Panc1 (cell line): ENCODE data around the gene ARMC12.

Source experiments
- POLR2AphosphoS5 ChIP-seq: IDR thresholded peaks from 2 replicates; pipeline ENCODE4 v1.6.1; 2012; ENCODE audit warnings: mild to moderate bottlenecking, low read depth, low read length, moderate library complexity
- SIN3A ChIP-seq: IDR thresholded peaks from 2 replicates; pipeline ENCODE4 v1.6.1; 2012; ENCODE audit warnings: low read depth, mild to moderate bottlenecking, low read length, moderate library complexity, borderline replicate concordance; ENCODE audit not compliant: insufficient read depth
- TF ChIP-seq, protein P1 (sequence below): fragments of 450-650 bp; IDR thresholded peaks from 2 replicates; pipeline ENCODE4 v1.5.1; 2017; ENCODE audit warnings: mild to moderate bottlenecking
- TF ChIP-seq, protein P2 (sequence below), 2 experiments: IDR thresholded peaks; 2 replicates each; pipeline ENCODE4 v1.6.1; 2011 to 2012; ENCODE audit warnings: low read depth in 2 of 2, control low read depth in 1 of 2, low read length in 1 of 2, mild to moderate bottlenecking in 1 of 2, moderate library complexity in 1 of 2; ENCODE audit not compliant: insufficient read depth in 1 of 2

DNA sequence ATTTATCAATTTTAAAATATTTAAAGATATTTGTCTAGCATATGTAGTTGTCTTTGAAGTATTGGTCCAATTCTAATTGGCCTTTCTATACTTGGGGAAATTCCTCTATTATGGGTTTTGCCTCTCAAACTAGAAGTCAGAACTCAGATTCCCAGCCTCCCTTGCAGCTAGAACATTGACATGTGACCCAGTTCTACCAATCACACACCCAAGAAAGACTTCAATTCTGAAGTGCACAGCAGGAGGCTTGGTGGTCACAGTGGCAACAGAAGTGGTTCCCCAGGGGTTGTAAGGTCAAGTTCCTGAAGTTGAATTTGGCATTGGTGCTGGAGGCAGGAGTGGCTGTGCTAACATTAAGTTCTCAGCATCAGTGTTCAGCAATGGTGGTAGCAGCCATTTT, 33.3 kb upstream of the ARMC12 start:
- TF ChIP-seq, protein P1, sequence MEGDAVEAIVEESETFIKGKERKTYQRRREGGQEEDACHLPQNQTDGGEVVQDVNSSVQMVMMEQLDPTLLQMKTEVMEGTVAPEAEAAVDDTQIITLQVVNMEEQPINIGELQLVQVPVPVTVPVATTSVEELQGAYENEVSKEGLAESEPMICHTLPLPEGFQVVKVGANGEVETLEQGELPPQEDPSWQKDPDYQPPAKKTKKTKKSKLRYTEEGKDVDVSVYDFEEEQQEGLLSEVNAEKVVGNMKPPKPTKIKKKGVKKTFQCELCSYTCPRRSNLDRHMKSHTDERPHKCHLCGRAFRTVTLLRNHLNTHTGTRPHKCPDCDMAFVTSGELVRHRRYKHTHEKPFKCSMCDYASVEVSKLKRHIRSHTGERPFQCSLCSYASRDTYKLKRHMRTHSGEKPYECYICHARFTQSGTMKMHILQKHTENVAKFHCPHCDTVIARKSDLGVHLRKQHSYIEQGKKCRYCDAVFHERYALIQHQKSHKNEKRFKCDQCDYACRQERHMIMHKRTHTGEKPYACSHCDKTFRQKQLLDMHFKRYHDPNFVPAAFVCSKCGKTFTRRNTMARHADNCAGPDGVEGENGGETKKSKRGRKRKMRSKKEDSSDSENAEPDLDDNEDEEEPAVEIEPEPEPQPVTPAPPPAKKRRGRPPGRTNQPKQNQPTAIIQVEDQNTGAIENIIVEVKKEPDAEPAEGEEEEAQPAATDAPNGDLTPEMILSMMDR: no peak
- TF ChIP-seq POLR2AphosphoS5: no peak
- no peak for TF ChIP-seq SIN3A
- TF ChIP-seq, protein P2, sequence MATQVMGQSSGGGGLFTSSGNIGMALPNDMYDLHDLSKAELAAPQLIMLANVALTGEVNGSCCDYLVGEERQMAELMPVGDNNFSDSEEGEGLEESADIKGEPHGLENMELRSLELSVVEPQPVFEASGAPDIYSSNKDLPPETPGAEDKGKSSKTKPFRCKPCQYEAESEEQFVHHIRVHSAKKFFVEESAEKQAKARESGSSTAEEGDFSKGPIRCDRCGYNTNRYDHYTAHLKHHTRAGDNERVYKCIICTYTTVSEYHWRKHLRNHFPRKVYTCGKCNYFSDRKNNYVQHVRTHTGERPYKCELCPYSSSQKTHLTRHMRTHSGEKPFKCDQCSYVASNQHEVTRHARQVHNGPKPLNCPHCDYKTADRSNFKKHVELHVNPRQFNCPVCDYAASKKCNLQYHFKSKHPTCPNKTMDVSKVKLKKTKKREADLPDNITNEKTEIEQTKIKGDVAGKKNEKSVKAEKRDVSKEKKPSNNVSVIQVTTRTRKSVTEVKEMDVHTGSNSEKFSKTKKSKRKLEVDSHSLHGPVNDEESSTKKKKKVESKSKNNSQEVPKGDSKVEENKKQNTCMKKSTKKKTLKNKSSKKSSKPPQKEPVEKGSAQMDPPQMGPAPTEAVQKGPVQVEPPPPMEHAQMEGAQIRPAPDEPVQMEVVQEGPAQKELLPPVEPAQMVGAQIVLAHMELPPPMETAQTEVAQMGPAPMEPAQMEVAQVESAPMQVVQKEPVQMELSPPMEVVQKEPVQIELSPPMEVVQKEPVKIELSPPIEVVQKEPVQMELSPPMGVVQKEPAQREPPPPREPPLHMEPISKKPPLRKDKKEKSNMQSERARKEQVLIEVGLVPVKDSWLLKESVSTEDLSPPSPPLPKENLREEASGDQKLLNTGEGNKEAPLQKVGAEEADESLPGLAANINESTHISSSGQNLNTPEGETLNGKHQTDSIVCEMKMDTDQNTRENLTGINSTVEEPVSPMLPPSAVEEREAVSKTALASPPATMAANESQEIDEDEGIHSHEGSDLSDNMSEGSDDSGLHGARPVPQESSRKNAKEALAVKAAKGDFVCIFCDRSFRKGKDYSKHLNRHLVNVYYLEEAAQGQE (IDR thresholded peaks at IDR 0.05; ENCODE audit: insufficient read depth in 1 of 2, low read depth in 2 of 2, low read length in 1 of 2): no peak
